Stimulated activated CD4-positive, alpha-beta T cell treated with anti-CD3 and anti-CD28 coated beads, TNF-alpha, amount 100 ng/mL, for 1 hour (primary cell): ENCODE results near the gene ANGPTL7.

ENCODE experiments used
- DNase-seq, 3 donors: peaks; one replicate each; pipeline ENCODE4 v3.0.0-alpha.2; 2020; ENCODE audit warnings: low read depth in 3 of 3, low spot score in 1 of 3

ANGPTL7 gene

DNA sequence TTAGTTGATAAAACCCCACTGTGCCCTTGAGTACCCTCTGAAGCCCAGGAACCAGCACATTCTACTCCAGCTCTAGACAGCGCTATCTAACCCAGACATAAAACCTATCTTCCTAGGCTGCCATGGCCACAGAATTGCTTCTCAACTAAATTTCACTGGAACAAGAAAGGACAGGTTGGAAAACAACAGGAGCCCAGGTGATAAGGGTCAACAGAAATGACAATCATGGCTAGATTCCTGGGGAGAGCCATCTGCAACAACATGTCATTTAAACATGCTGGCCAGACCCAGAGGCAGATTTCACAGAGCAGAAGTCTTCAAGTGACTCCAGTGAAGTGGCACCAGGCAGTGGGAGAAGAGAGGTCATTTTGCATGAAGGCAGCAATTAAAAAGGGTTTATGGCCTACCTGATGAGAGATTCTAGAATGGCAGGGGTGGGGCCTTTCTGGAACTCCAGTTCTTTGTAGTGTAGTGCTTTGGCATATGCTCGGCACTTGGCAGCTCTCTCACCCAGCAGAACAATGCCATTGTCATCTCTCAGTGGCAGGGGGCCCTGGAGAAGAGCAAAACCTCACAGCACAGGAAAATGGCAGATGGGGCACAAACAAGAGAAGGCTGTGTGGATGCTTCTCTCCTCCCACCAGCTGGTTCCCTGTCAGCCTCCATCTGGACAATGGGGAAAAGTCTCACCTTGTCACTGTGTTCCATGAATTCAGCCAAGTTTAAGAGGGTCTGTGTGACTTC lies 9.9 kb downstream of the ANGPTL7 start:
- DNase-seq = no peak

DNA sequence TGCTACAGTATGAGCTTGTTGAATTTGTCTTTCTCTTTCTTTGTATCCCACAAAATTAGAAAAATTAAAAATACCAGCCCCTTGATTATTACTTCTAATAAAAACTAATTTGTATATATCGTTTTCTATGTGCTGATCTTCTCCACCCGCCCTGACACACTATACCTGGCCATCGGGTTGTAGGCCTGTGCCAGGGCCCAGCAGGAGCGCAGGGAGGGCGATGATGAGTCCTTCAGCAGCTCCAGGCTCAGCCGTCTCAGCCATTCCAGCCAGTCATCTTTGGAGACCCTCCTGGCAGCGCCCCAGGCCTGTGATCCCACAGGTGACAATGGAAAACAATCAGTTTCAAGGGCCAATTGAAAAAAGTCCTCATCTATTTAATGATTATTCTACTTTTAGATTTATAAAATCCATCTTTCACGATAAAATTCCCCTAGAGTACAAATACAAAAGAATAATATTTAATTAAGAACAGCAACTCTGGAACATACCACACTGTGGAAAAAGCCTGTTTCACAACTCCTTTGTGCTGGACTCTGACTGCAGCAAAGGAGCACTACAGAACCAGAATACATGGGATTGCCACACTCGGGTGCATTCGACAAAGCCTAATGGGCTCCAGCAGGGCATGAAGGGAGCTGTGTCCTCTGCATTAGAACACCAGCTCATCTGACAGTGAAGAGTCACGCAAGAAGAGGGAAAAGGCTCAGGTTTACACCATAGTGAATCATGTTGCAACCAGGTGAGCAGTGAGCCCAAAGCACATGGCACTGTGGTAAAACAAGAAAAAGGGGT lies 15.4 kb downstream of the ANGPTL7 start:
- no peak for DNase-seq

DNA sequence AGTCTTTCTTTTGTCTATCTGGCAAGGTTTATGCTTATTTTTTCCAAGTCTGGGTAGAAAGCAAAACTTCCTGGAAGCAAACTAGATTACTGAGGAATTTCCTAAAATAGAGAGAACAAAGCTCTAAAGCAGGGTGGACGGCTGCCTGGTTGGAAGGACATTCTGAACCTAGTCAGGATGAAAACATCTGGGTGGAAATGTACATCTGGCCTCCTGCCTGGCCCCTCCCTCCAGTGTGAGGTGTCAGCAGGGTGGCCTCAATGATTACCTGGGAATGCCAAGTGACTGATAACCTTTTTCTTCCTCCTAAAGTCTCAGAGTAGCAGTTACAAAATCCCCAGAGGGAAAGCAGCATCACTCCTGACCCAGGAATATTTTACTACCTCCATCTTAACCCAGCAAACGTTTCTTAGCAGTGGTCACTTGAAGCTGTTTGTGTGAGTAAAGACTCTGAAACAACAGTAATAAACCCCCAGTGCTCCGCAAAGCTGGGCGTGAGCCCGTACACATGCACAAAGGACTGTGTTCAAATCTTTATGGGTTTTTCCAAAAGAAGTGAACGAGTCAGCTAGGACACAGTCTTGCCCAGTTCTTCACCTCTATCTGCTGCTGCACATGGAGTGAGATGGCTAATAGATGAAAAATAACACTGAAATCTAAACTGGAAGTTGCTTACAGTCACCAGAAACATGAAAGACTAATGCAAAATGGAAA lies 18.9 kb downstream of the ANGPTL7 start:
- no peak for DNase-seq

DNA sequence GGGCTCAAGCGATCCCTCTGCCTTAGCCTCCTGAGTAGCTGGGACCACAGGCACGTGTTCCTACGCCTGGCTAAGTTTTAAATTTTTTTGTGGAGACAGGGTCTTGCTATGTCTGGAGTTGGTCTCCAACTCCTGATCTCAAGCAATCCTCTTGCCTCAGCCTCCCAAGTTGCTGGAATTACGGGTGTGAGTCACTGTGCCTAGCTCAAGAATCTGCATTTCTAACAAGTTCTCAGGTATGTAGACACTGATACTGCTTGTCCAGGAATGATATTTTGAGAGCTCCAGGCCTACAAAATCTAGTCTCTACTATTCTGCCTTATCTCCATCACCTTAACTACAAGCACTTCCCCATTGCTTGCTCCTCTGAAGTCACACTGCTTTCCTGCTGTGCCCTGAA lies 22.3 kb downstream of the ANGPTL7 start:
- no peak for DNase-seq

DNA sequence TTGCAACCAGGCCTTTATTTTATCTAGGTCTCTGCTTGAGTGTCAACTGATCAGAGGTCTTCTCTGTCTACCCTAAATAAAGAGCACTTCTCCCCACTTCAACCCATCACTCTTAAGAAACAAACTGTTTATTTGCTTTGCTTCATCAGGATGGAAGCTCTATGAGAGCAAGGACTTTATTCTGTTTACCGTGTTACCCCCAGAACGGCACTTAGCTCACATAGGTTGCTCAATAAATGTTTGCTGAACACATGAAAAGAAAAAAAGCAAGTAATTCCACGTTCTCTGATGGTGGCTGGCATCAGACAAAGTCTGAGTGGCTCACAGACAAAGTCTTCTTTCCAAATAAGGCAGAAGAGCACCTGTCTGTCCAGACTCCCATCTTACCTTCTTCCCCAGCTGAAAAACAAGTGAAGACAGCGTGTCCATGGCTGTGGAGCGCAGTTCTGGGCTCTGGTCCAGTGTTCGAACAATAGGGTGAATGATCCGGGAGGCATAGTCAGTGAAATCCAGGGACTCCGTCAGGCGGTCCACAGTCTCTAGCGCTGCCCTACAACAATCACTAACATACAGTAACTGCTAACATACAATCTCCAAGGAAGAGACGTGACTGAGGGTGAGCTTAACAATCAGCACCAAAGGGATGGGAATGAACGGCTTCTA lies 22.9 kb downstream of the ANGPTL7 start:
- no peak for DNase-seq

DNA sequence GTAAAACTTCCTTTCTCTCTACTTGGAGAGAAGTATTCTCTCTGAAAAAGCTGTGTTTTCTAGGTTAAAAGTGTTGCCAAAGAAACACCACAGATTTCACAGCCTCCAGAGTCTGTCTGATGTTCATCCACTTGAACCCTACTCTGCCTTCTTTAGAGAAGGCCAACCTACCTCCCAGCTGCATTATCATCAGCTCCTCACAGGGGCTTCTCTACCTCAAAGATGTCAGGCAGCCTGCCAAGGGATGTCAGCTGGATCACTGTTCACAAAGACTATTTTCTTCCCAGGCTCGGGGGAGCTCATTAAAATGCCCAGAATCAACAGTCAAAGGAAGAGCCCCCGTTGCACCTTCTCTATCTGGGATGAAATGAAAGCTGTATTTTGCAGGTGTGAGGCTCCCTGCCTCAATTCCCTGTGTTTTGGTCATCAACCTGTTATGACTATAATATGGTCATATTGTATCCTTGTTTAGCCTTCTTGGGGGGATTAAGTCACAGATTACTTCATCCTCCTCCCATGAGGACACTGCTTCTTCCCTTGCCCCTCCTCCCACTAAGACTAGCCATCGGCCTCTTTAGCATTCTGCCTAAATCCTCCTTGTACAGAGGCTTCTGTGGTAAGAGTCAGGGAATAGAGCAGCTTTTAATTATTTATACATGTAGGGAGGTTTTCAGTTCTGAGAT lies 25.7 kb downstream of the ANGPTL7 start:
- DNase-seq = no peak

DNA sequence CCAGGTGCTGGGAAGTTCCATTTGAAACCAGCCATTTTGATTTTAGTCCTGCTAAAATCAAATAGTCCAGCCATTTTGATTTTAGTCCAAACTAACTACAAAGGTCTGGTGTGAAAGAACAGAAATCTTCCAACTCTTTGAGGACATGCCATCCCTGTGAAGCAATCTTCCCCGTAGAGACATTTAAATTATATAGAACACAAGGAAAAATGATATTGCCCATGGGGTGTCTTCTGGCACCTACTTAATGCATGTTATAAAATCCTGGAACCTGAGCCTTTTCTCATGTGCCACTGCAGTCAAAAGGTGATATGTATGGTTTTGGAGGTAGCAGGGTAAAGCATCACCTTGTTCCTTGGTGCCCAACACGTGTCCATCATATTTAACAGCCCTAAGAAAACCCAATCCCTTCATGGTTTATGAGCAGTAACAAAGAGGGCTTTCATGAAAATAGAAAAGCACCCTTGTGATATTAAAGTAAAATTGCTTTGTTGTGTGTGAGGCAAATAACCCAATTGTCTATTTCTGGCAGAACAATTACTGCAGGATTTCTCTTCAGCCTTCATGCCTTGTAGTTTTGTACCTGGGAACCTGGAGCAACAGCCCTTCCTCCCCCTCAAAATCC lies 26.3 kb downstream of the ANGPTL7 start:
- no peak for DNase-seq

DNA sequence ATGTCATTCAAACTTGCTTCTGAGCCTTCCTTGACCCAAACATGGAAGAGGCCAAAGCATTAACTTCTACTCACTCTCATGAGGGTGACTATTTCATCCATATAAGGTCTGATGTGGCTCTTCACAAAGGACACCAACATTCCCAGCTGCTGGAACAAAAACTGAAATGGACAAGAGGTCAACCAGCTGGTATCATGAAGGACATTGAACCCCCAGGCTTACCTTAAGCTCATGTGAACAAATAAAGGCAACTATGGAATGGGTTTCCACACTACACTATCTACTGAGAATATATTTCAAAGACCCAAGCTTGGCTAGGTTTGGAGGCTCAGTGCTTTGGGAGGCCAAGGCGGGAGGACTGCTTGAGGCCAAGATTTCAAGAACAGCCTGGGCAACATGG lies 26.9 kb downstream of the ANGPTL7 start:
- no peak for DNase-seq

DNA sequence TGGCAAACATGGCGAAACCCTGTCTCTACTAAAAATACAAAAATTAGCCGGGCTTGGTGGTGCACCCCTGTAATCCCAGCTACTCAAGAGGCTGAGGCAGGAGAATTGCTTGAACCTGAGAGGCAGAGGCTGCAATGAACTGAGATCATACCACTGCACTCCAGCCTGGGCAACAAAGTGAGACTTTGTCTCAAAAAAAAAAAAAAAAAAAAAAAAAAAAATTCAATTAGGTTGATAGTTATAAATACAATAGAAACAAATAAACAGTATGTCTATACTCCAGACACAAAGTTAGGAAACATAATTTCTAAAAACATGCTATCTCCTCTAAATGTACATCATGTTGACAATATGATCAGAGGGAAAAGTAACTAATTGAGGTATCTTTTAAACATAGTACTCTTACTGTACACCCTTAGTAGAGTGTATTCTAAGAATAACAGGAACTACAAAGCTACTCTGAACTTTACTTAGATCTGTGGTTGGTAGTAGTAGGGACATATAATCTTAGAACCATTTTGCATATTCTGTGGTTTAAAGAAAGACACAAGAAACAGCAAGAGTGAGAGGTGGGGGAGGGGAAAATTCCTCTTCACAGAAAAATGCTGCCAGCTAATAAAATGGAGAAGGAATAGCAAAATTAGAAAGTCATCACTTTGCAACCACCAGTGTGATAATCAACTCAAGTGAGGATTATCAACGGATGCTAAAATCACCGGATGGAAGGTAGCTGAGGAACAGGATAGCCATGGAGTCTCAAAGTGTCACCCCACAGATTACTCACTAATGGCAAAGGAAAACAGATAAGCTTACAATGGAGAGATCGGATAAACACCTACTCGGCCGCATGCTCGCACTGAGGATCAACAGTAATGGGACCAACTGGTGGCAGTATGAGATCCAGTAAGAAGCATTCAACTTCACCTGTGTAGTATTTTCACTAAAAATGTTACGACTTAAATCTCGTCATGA lies 38.2 kb downstream of the ANGPTL7 start:
- no peak for DNase-seq

DNA sequence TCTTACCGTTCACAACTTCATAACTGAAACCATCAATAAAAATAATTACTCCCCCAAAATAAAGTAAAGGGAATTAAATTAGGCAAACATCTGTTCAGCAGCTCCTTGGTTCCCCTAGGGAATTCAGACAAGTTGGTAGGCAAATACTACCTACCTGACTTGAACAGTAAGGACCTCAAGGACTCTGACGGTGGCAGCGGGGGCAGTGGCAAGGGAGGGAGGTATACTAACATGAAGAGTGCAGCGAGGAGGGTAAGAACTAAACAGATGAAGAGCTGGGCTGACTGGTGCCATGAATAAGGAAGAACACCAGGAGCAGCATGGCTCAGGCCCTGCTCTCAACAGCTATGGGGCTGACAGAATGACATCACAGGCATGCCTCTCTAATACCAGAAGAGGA lies 40.0 kb downstream of the ANGPTL7 start:
- DNase-seq = no peak

DNA sequence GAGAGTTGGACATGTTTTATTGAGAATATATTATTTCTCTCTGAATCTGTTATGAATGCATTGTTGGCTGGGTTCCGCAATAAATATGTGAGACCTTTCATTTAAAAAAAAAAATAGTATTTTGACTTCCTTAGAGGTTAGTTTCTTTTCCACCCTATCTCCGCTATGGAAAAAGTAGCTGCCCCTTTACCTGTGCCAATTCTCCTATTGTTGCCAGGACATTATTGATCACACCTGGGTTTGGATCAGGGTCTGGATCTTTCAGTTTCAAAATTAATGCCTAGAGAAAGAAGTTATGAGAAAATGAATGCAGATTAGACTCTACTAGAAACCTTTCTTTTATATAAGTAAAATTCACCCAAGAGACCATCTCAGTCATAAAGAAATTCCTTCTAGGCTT lies 44.1 kb downstream of the ANGPTL7 start:
- no peak for DNase-seq

DNA sequence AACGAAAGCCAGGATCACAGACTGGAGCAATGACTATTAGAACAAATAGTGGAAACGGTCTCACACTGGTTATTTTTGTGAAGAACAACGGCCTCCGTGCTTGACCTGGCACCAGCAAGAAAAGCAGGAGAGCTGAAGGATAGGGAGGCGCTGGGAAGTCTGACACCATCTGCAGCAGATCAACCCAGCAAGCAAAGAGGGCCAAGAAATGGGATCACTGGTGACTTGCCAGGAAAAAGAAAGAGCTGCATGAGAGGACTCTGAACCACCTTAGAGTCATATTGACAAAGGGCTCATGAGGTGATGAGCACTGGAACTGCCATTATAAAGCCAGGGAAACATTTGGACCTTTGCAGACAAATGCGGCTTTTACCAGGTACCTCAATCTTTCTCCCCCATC lies 48.2 kb downstream of the ANGPTL7 start:
- no peak for DNase-seq

DNA sequence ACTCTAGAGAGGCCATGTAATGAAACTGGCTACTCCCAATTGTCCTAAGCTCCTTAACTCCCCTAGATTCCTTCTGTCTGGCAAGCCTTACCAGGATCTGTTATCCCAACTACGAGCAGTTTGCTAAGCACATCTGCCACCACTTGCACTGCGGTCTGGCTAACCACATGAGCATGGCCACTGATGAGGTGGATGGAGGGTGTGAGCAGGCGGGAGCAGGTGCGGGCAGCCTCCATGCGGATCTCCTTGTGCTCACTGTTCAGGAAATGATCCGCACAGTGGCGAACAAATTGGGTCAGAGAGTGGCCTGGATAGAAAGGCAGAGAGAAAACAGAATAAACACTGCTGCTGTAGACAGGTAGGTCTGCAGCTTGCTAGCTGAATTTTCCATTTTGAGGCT lies 49.2 kb downstream of the ANGPTL7 start:
- no peak for DNase-seq

DNA sequence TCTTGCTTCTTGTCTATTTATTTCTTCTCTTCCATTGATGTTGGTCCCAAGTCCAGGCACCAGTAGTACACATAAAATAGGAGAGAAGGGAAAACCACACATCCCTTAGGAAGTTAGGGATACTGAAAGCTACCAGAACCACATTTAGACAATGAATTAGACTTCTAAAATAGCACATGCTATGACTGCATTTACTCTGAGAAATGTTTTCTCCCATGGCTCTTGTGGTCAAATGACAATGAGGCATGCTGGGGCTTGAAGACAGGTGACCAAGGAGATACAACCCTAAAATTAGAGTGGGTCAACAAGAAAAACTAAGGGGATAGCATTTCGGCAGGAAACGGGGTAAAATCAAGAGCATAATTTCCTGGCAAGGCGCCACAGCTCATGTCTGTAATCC lies 56.1 kb downstream of the ANGPTL7 start:
- no peak for DNase-seq
